ACC112 (cell line): ENCODE results near the gene SOS1.
"Not testable (repeated sequence)": the region's sequence is repeated elsewhere in the genome, so short reads cannot be mapped to it uniquely, and the experiment has no call there.

ENCODE experiments used
- H2AFZ ChIP-seq: fragments of 200-600 bp; sonication (generic); one replicate; pipeline ENCODE4 v1.6.0; 2017; ENCODE audit warnings: antibody characterized with exemption, low read length; ENCODE audit not compliant: unreplicated experiment
- H3K27ac ChIP-seq: fragments of 200-600 bp; sonication (generic); 2 replicates; pipeline ENCODE4 v1.5.1; 2014; ENCODE audit warnings: low read depth, mild to moderate bottlenecking, antibody characterized with exemption, low read length, moderate library complexity
- H3K27me3 ChIP-seq: fragments of 200-600 bp; sonication (generic); 2 replicates; pipeline ENCODE4 v1.6.1; 2014; ENCODE audit warnings: mild to moderate bottlenecking, antibody characterized with exemption, low read length, moderate library complexity, mixed read lengths; ENCODE audit not compliant: insufficient read depth
- H3K36me3 ChIP-seq: fragments of 200-600 bp; sonication (generic); 2 replicates; pipeline ENCODE4 v1.6.1; 2016; ENCODE audit warnings: mild to moderate bottlenecking, antibody characterized with exemption, low read length, moderate library complexity, mixed read lengths; ENCODE audit not compliant: insufficient read depth
- H3K4me1 ChIP-seq: fragments of 200-600 bp; sonication (generic); one replicate; pipeline ENCODE4 v1.6.1; 2016; ENCODE audit warnings: low read length, mixed read lengths; ENCODE audit not compliant: insufficient read depth, unreplicated experiment, control insufficient read depth
- H3K4me3 ChIP-seq: fragments of 200-600 bp; sonication (generic); 2 replicates; pipeline ENCODE4 v1.5.1; 2014; ENCODE audit warnings: mild to moderate bottlenecking, low read depth, low read length
- H3K79me2 ChIP-seq: fragments of 200-600 bp; sonication (generic); one replicate; pipeline ENCODE4 v1.6.0; 2016; ENCODE audit warnings: low read length; ENCODE audit not compliant: control insufficient read depth, unreplicated experiment, insufficient read depth

The SOS1 gene

GRCh38 chr2:39150890-39151497, 30.1 kb upstream of the SOS1 start:
- Histone ChIP-seq H3K79me2 (no peaks in the 10 kb centered on the region), H3K4me1 (peaks cover 8% of the 10 kb centered on the region), H3K27me3 (no peaks in the 10 kb centered on the region), H3K27ac (no peak overlapping the region), H2AFZ (no peak overlapping the region), H3K4me3 (no peak overlapping the region), H3K36me3 (no peaks in the 10 kb centered on the region)

- H3K27ac ChIP-seq, result no peak overlapping the region
- H3K4me1 ChIP-seq, result peaks cover 8% of the 10 kb centered on the region
- no peaks in the 10 kb centered on the region for H3K27me3 ChIP-seq
- no peak overlapping the region for H3K4me3 ChIP-seq
- no peak overlapping the region for H2AFZ ChIP-seq
- no peaks in the 10 kb centered on the region for H3K79me2 ChIP-seq
- no peaks in the 10 kb centered on the region for H3K36me3 ChIP-seq
Observed at GRCh38 chr2:39150102-39150562, 29.3 kb upstream of the SOS1 start.

GRCh38 chr2:39146630-39147029, 25.8 kb upstream of the SOS1 start:
- Histone ChIP-seq H3K4me1 (no peaks in the 10 kb centered on the region), H3K79me2 (no peaks in the 10 kb centered on the region), H3K27ac (no peak overlapping the region), H3K36me3 (no peaks in the 10 kb centered on the region), H3K27me3 (no peaks in the 10 kb centered on the region), H2AFZ (no peak overlapping the region), H3K4me3 (no peak overlapping the region)

- no peak overlapping the region for H3K4me3 ChIP-seq
- no peaks in the 10 kb centered on the region for H3K4me1 ChIP-seq
- no peak overlapping the region for H2AFZ ChIP-seq
- no peaks in the 10 kb centered on the region for H3K36me3 ChIP-seq
- H3K79me2 ChIP-seq, result no peaks in the 10 kb centered on the region
- H3K27ac ChIP-seq, result no peak overlapping the region
- H3K27me3 ChIP-seq, result no peaks in the 10 kb centered on the region
Observed at GRCh38 chr2:39145906-39146421, 25.1 kb upstream of the SOS1 start.

GRCh38 chr2:39144416-39144815, 23.6 kb upstream of the SOS1 start:
- no peak overlapping the region for H2AFZ ChIP-seq
- no peaks in the 10 kb centered on the region for H3K27me3 ChIP-seq

GRCh38 chr2:39142904-39143605, 22.2 kb upstream of the SOS1 start:
- no peak overlapping the region for H2AFZ ChIP-seq

More at GRCh38 chr2:39144416-39144815, 23.6 kb upstream of the SOS1 start:
- Histone ChIP-seq H3K27ac (no peak overlapping the region), H3K36me3 (no peaks in the 10 kb centered on the region), H3K4me1 (no peaks in the 10 kb centered on the region), H3K79me2 (no peaks in the 10 kb centered on the region), H3K4me3 (no peak overlapping the region)

GRCh38 chr2:39141334-39142271, 20.8 kb upstream of the SOS1 start:
- H3K27me3 ChIP-seq, result no peaks in the 10 kb centered on the region
- no peaks in the 10 kb centered on the region for H3K36me3 ChIP-seq
- no peak overlapping the region for H3K27ac ChIP-seq
- H3K4me1 ChIP-seq, result no peaks in the 10 kb centered on the region
- H3K4me3 ChIP-seq, result no peak overlapping the region
- no peak overlapping the region for H2AFZ ChIP-seq
- H3K79me2 ChIP-seq, result no peaks in the 10 kb centered on the region

More at GRCh38 chr2:39142904-39143605, 22.2 kb upstream of the SOS1 start:
- H3K4me3 ChIP-seq, result no peak overlapping the region
- H3K27ac ChIP-seq, result no peak overlapping the region
- no peaks in the 10 kb centered on the region for H3K4me1 ChIP-seq
- H3K36me3 ChIP-seq, result no peaks in the 10 kb centered on the region
- no peaks in the 10 kb centered on the region for H3K27me3 ChIP-seq
- no peaks in the 10 kb centered on the region for H3K79me2 ChIP-seq

GRCh38 chr2:39140948-39141333, 20.1 kb upstream of the SOS1 start:
- not testable (repeated sequence) for H3K4me1 ChIP-seq, H3K4me3 ChIP-seq, H2AFZ ChIP-seq

GRCh38 chr2:39140322-39140847, 19.5 kb upstream of the SOS1 start:
- no peaks in the 10 kb centered on the region for H3K36me3 ChIP-seq
- no peak overlapping the region for H2AFZ ChIP-seq
- H3K4me3 ChIP-seq, result no peak overlapping the region
- no peaks in the 10 kb centered on the region for H3K27me3 ChIP-seq
- H3K4me1 ChIP-seq, result no peaks in the 10 kb centered on the region
- H3K79me2 ChIP-seq, result no peaks in the 10 kb centered on the region
- no peak overlapping the region for H3K27ac ChIP-seq

More at GRCh38 chr2:39140948-39141333, 20.1 kb upstream of the SOS1 start:
- H3K27me3 ChIP-seq, H3K36me3 ChIP-seq, H3K79me2 ChIP-seq, H3K27ac ChIP-seq: not testable (repeated sequence)

- Histone ChIP-seq H3K4me1 (no peaks in the 10 kb centered on the region), H3K27me3 (no peaks in the 10 kb centered on the region), H3K27ac (no peak overlapping the region), H2AFZ (no peak overlapping the region), H3K4me3 (no peak overlapping the region), H3K79me2 (no peaks in the 10 kb centered on the region), H3K36me3 (no peaks in the 10 kb centered on the region)
Observed at GRCh38 chr2:39139511-39140237, 18.8 kb upstream of the SOS1 start.
